Measurements from ENCODE around the gene LRMDA. TPM values are rescaled to one million over a fixed set of nuclear protein-coding genes. Genes with fewer than 3 reads are reported as not detected.

Gene LRMDA
- total RNA-seq, 1 experiment from 2014 or later, result 1.2 TPM

GRCh38 chr10:76047521-76047920 is 616.1 kb downstream of the LRMDA start:
- Histone ChIP-seq H3K79me2 (ENCODE audit: low read length) (no peaks in the 10 kb centered on the region), H4K20me1 (ENCODE audit: low read length) (no peaks in the 10 kb centered on the region), H3K4me1 (ENCODE audit: insufficient read depth, low read length) (no peaks in the 10 kb centered on the region), H2AFZ (ENCODE audit: low read length) (no peak overlapping the region), H3F3A (ENCODE audit: low read length, unreplicated experiment) (no peaks in the 10 kb centered on the region), H3K9me3 (ENCODE audit: low read length) (no peaks in the 10 kb centered on the region), H3K27ac (ENCODE audit: low read length) (no peak overlapping the region), H3K36me3 (ENCODE audit: low read depth, low read length) (no peaks in the 10 kb centered on the region), H3K9me2 (replicated peaks; ENCODE audit: low read length) (peaks cover 6% of the 10 kb centered on the region; the same call in 1 of the 2 replicates), H3K4me3 (ENCODE audit: low read length) (no peak overlapping the region), H3K27me3 (ENCODE audit: low read length) (peaks cover 82% of the 10 kb centered on the region), H3K9ac (ENCODE audit: low read length) (no peak overlapping the region), H3K4me2 (ENCODE audit: low read length) (no peak overlapping the region)
- CTCF ChIA-PET, result no interaction called here
- POLR2A ChIA-PET (ENCODE audit: unreplicated experiment), result interaction anchor here (0.6 kb wide), 1 partner anchor 425 kb away, joined by 3 read pairs; no protein-coding TSS in a partner anchor
- TF ChIP-seq CTCF (conservative IDR thresholded peaks at IDR 0.05; ENCODE audit: low read depth, low read length) (no peak), EZH2phosphoT487 (IDR thresholded peaks at IDR 0.05; ENCODE audit: borderline replicate concordance, low read length) (no peak)
- ATAC-seq (no peak), DNase-seq (no peak)
- intact Hi-C loops (cut with micrococcal nuclease), result no loop called here
- BruUV-seq (replicated peaks), result no TSS peak

- POLR2A ChIA-PET (ENCODE audit: unreplicated experiment), result no interaction called here
- no peaks in the 10 kb centered on the region for H3K79me2 ChIP-seq (ENCODE audit: low read length)
- DNase-seq, result peak; percentile 48
Measured at GRCh38 chr10:76049581-76050290, 618.3 kb downstream of the LRMDA start.

More at GRCh38 chr10:76049581-76050290, 618.3 kb downstream of the LRMDA start:
- Histone ChIP-seq H3K9ac (ENCODE audit: low read length) (no peak overlapping the region), H3F3A (ENCODE audit: low read length, unreplicated experiment) (no peaks in the 10 kb centered on the region), H3K4me2 (ENCODE audit: low read length) (no peak overlapping the region), H3K4me3 (ENCODE audit: low read length) (no peak overlapping the region), H3K27ac (ENCODE audit: low read length) (no peak overlapping the region), H3K4me1 (ENCODE audit: insufficient read depth, low read length) (no peaks in the 10 kb centered on the region), H3K36me3 (ENCODE audit: low read depth, low read length) (no peaks in the 10 kb centered on the region), H3K27me3 (ENCODE audit: low read length) (peaks cover 82% of the 10 kb centered on the region), H3K9me2 (replicated peaks; ENCODE audit: low read length) (peaks cover 6% of the 10 kb centered on the region; the same call in 1 of the 2 replicates), H4K20me1 (ENCODE audit: low read length) (no peaks in the 10 kb centered on the region), H3K9me3 (ENCODE audit: low read length) (no peaks in the 10 kb centered on the region), H2AFZ (ENCODE audit: low read length) (no peak overlapping the region)
- ATAC-seq, result peak; percentile 17
- CTCF ChIA-PET, result no interaction called here
- BruUV-seq (replicated peaks), result no TSS peak
- intact Hi-C loops (cut with micrococcal nuclease), result no loop called here
- TF ChIP-seq CTCF (conservative IDR thresholded peaks at IDR 0.05; ENCODE audit: low read depth, low read length) (no peak), EZH2 (IDR thresholded peaks at IDR 0.05; ENCODE audit: low read length, unreplicated experiment) (no peak), EZH2phosphoT487 (IDR thresholded peaks at IDR 0.05; ENCODE audit: borderline replicate concordance, low read length) (no peak)
